ENCODE data around the gene SGMS1.
"Not testable (repeated sequence)": the region's sequence is repeated elsewhere in the genome, so short reads cannot be mapped to it uniquely, and the experiment has no call there.

The SGMS1 gene

DNA sequence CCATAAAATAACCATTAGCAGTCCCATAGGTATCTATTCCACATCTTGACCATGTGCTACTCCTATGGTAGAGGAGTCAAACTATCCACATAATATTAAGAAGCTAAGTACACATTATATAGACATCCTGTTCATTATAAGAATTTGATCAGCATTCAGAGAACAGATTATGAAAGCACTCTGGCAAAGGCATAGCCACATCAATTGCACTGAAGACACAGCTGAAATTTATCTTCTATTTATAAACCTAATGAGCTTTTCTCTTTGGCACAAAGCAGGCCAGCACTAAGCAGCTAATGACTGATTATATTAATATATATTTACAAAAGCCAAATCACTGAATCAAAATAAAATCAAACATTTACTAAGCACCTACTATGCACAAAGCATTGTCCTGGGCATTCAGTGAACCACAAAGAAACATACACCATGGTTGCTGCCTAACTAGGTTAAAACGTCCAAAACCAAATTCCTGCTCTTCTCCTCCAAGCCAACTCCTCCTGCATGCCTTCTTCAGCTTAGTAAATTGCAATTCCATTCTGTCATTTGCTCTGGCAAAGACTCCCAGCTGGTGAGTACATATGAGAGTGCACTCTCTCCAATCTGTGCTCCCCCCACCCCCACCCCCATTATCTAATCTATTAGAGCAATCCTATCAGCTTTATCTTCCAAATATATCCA lies 249.8 kb downstream of the SGMS1 start:
- no peak for DNase-seq (ENCODE audit: low read depth in 2 of 2)

GRCh38 chr10:50369931-50370330 lies 253.8 kb downstream of the SGMS1 start:
- DNase-seq (ENCODE audit: low read depth in 2 of 2) = no peak

DNA sequence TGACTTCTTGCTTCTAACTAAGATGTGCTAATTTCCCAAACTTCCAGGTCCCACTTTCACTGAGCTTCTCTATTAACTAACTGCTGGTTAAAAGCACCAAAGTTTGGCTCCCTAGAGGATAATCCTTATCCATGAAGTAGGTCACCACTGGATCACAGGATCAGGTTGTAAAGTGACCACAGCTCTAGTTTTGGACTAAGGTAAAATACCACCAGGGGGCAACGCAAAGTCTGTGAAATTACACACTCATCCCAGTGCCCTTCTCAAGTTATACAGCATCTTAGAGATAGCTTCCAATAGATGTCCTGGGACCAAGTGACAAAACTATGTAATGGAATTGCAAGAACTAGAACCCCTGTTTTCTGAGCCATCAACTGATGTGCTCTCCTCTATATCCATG lies 256.0 kb downstream of the SGMS1 start:
- no peak for DNase-seq (ENCODE audit: low read depth in 2 of 2)

DNA sequence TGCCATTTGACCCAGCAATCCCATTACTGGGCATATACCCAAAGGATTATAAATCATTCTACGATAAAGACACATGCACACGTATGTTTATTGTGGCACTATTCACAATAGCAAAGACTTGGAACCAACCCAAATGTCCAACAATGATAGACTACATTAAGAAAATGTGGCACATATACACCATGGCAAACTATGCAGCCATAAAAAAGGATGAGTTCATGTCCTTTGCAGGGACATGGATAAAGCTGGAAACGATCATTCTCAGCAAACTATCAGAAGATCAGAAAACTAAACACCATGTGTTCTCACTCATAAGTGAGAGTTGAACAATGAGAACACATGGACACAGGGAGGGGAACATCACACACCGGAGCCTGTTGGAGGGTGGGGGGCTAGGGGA lies 257.3 kb downstream of the SGMS1 start:
- DNase-seq (ENCODE audit: low read depth in 2 of 2) = not testable (repeated sequence)

DNA sequence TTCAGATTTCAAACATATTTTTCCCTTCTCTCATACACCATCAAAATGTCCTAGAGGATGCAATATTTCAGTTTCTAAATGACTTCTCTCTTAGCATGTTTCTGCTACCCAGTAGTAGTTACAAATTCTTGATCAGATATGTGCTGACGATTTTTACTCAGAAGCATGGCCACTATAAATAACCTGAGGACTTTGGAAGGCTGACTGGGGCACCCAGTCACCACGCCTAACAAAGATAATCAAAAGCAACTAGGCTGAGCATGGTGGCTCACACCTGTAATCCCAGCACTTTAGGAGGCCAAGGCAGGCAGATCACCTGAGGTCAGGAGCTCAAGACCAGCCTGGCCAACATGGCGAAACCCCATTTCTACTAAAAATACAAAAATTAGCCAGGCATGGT lies 259.0 kb downstream of the SGMS1 start:
- not testable (repeated sequence) for DNase-seq (ENCODE audit: low read depth in 2 of 2)

GRCh38 chr10:50362547-50363125 lies 261.1 kb downstream of the SGMS1 start:
- no peak for DNase-seq (ENCODE audit: low read depth in 2 of 2)

DNA sequence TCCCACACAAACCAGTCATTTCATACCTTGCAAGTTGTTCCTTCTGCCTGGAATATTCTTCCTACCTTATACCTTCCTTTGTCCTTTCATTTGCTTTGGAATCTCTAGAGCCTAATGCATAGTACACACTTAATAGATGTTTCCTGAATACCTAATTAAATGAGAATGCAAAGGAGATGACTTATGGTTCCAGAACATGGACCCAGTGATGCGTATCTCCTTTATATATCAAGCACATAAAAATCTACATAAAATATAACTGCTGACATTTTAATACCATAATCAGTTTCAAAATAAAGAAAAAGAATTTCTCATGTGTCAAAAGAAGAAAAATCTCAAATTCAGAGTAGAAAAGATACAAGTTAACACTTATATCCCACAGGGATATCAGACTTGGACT lies 261.8 kb downstream of the SGMS1 start:
- DNase-seq (ENCODE audit: low read depth in 2 of 2) = no peak

- no peak for DNase-seq (ENCODE audit: low read depth in 2 of 2)
Observed at GRCh38 chr10:50360077-50360850, 263.5 kb downstream of the SGMS1 start.

GRCh38 chr10:50358925-50359687 lies 264.6 kb downstream of the SGMS1 start:
- DNase-seq (ENCODE audit: low read depth in 2 of 2) = no peak

GRCh38 chr10:50358411-50358810 lies 265.3 kb downstream of the SGMS1 start:
- DNase-seq (ENCODE audit: low read depth in 2 of 2) = no peak

- not testable (repeated sequence) for DNase-seq (ENCODE audit: low read depth in 2 of 2)
Observed at GRCh38 chr10:50356481-50356832, 267.3 kb downstream of the SGMS1 start.

- not testable (repeated sequence) for DNase-seq (ENCODE audit: low read depth in 2 of 2)
Observed at GRCh38 chr10:50355693-50356480, 267.9 kb downstream of the SGMS1 start.

DNA sequence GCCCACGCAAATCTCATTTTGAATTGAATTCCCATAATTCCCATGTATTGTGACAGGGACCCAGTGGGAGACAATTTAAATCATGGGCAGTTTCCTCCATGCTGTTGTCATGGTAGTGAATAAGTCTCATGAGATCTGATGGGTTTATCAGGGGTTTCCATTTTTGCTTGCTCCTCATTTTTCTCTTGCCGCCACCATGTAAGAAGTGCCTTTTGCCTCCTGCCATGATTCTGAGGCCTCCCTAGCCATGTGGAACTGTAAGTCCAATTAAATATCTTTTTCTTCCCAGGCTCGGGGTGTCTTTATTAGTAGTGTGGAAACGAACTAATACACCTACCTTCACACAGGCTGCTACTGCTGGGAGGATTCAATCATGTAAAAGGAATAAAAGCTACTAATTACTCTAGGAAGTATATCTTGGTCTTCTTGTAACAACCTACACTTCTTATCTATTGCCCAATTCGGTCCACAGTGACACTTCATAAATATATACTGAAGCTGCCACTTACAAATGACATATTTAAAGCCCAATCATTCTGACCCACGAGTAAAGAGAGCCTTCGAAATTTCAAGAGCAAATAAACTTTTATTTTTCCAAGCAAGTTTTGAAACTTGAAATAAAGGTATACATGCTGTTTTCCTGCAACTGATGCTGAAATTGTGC lies 272.1 kb downstream of the SGMS1 start:
- no peak for DNase-seq (ENCODE audit: low read depth in 2 of 2)

DNA sequence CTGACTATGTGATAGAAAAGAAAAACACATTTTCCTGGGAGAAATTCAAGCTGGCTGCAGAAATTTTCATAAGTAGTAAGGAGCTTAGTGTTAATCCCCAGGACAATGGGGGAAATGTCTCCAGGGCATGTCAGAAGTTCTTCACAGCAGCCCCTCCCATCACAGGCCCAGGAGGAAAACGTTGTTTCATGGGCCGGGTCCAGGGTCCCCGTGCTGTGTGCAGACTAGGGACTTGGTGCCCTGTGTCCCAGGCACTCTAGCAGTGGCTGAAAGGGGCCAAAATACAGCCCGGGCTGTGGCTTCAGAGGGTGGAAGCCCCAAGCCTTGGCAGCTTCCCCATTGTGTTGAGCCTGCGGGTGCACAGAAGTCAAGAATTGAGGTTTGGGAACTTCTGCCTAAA lies 273.4 kb downstream of the SGMS1 start:
- DNase-seq (ENCODE audit: low read depth in 2 of 2) = no peak

- no peak for DNase-seq (ENCODE audit: low read depth in 2 of 2)
Observed at GRCh38 chr10:50349554-50349953, 274.2 kb downstream of the SGMS1 start.

DNA sequence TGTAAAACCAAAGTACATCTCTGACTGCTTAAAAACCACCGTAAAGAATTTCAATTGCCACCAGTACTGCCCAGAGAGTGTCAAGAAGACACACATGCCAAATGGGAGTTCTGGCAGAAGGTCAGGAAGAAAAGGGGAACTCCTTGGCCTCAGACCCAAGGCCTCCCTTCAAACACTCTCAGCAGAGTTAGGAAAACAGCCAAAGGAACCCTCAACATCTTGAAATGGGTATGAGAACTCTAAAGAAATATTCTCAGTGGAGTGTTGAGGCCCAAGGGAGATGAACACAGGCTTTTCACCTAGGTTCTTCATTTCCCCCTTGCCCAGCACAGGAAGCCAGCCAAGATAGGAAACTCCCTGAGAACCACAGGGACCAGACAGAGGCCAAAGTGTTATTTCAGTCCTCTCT lies 276.4 kb downstream of the SGMS1 start:
- DNase-seq (ENCODE audit: low read depth in 2 of 2) = no peak

DNA sequence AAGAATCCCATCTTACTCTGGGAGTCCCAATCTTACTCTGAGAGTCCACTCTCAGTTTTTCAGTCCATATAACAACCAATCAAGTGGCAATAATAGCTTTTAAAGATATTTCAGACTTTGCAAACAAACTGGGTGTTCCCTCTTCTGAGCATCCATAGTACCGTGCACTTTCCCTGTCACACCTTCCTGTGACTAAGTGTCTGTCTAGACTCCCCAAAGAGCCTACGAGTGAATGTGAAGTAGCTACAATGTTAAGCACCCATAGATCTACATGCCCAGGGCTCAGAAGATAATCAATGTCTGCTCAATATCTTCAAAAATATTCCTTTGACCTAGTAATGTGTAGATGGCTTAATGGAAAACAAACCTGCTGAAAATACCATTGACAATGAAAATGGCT lies 276.8 kb downstream of the SGMS1 start:
- no peak for DNase-seq (ENCODE audit: low read depth in 2 of 2)

DNA sequence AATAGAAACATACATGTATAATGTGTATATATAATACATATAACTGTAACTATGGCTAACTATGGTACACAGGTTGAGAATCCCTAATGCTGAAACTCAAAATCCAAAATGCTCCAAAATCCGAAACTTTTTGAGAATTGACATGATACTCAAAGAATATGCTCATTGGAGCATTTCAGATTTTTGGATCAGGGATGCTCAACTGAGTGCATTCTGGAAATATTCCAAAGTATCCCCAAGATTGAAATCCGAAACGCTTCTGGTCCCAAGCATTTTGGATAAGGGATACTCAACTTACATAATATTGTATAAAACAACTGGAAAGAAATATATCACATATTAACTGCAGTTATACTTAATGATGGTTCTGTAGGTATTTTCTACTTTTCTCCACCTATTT lies 278.2 kb downstream of the SGMS1 start:
- DNase-seq (ENCODE audit: low read depth in 2 of 2) = no peak

DNA sequence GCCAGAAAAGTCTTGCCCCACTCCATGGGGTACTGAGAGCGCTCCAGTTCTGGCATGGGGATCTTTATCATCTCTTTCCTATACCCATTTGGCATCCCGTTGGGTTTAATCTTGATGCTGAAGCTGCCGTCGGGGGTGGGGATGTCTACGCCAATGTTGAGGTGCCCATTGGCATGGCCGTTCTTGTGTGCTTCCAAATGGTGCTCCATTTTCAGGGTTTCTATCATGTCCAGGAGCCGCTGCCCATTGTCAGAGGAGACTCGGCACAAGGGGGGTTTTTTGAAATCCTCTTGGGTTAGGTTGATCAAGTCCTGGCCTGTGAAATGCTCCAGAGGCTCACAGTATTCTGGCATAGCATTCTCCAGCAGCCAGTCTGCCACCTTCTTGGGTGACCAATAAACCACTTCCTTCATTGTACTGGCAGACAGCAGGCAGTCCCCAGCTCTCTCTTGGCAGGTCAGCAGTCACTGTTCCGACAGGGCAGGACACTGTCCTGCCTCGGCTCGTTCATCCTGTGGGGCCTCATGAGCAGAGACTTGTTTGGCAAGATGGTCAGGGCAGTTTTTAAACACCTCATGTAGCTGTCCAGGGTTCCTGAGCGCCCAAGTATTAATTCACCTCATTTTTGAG lies 279.9 kb downstream of the SGMS1 start:
- no peak for DNase-seq (ENCODE audit: low read depth in 2 of 2)

GRCh38 chr10:50341987-50342386 lies 281.8 kb downstream of the SGMS1 start:
- DNase-seq (ENCODE audit: low read depth in 2 of 2) = no peak

- no peak for DNase-seq (ENCODE audit: low read depth in 2 of 2)
Observed at GRCh38 chr10:50336140-50336539, 287.6 kb downstream of the SGMS1 start.
